ENCODE measurements around the gene LAMA2. TPM values are rescaled to one million over a fixed set of nuclear protein-coding genes. Genes with fewer than 3 reads are reported as not detected.

Gene LAMA2
- total RNA-seq, 1 experiment from 2014 or later: 8.2 TPM

- Histone ChIP-seq H3K79me2 (ENCODE audit: insufficient read depth, low read length) (no peaks in the 10 kb centered on the region), H3K4me2 (ENCODE audit: low read length) (no peak overlapping the region), H3K9me3 (ENCODE audit: control insufficient read depth in 1 of 2, insufficient read depth in 1 of 2, low read depth in 1 of 2, low read length in 2 of 2) (no peaks in the 10 kb centered on the region), H3K27me3 (ENCODE audit: insufficient read depth, low read length) (no peaks in the 10 kb centered on the region), H3K9ac (ENCODE audit: low read length) (no peak overlapping the region), H4K20me1 (ENCODE audit: insufficient read depth) (no peaks in the 10 kb centered on the region), H3K36me3 (ENCODE audit: control insufficient read depth in 1 of 2, insufficient read depth in 2 of 2, low read length in 2 of 2) (no peaks in the 10 kb centered on the region), H3K27ac (ENCODE audit: low read depth, low read length) (no peak overlapping the region), H3K4me1 (ENCODE audit: control insufficient read depth in 1 of 2, insufficient read depth in 2 of 2, low read length in 2 of 2) (no peaks in the 10 kb centered on the region), H2AFZ (ENCODE audit: low read depth, low read length, poor library complexity, severe bottlenecking) (no peak overlapping the region), H3K9me2 (ENCODE audit: insufficient read depth) (no peaks in the 10 kb centered on the region), H3K4me3 (replicated peaks in 1 of 2; ENCODE audit: low read depth in 1 of 2, low read length in 2 of 2) (no peak overlapping the region)
- TF ChIP-seq SIN3A (IDR thresholded peaks at IDR 0.05; ENCODE audit: low read depth) (no peak), POLR2AphosphoS5 (IDR thresholded peaks at IDR 0.05; ENCODE audit: low read depth, low read length) (no peak), FOSL1 (IDR thresholded peaks at IDR 0.05; ENCODE audit: low read depth) (no peak), SP1 (IDR thresholded peaks at IDR 0.05; ENCODE audit: low read depth) (no peak), POLR2A (IDR thresholded peaks at IDR 0.05; ENCODE audit: borderline replicate concordance, extremely low read depth, insufficient read depth, insufficient read length) (no peak), EZH2 (IDR thresholded peaks at IDR 0.05) (no peak), MAX (IDR thresholded peaks at IDR 0.05) (no peak), ZNF274 (IDR thresholded peaks at IDR 0.05; ENCODE audit: low read depth, low read length) (no peak), EGR1 (IDR thresholded peaks at IDR 0.05; ENCODE audit: low read depth) (no peak), JUND (IDR thresholded peaks at IDR 0.05) (no peak), CBX3 (IDR thresholded peaks at IDR 0.05; ENCODE audit: low read depth) (no peak)
- TF ChIP-seq, protein P1, sequence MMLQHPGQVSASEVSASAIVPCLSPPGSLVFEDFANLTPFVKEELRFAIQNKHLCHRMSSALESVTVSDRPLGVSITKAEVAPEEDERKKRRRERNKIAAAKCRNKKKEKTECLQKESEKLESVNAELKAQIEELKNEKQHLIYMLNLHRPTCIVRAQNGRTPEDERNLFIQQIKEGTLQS (IDR thresholded peaks at IDR 0.05): no peak
- ATAC-seq (no peak), DNase-seq (ENCODE audit: low read depth, low spot score) (no peak)
- ChIA-PET POLR2A (no interaction called here), CTCF (no interaction called here), RAD21 (ENCODE audit: low non-redundant PET in 1 of 2, low total read pairs in 2 of 2, uncharacterized antibody in 2 of 2, unreplicated experiment in 2 of 2) (no interaction called here)
- no TSS peak for BruUV-seq (replicated peaks)
- intact Hi-C loops (cut with micrococcal nuclease): no loop called here
These were observed 228.4 kb downstream of the LAMA2 start for GRCh38 chr6:129111346-129111745.

- H3K4me3 ChIP-seq (replicated peaks in 1 of 2; ENCODE audit: low read depth in 1 of 2, low read length in 2 of 2): no peak overlapping the region
- DNase-seq (ENCODE audit: low read depth, low spot score): no peak
- no peaks in the 10 kb centered on the region for H3K9me3 ChIP-seq (ENCODE audit: control insufficient read depth in 1 of 2, insufficient read depth in 1 of 2, low read depth in 1 of 2, low read length in 2 of 2)
- POLR2A ChIA-PET: no interaction called here
- H3K79me2 ChIP-seq (ENCODE audit: insufficient read depth, low read length): no peaks in the 10 kb centered on the region
- intact Hi-C loops (cut with micrococcal nuclease): no loop called here
- RAD21 ChIA-PET (ENCODE audit: low non-redundant PET in 1 of 2, low total read pairs in 2 of 2, uncharacterized antibody in 2 of 2, unreplicated experiment in 2 of 2): no interaction called here
- no TSS peak for BruUV-seq (replicated peaks)
- H3K4me2 ChIP-seq (ENCODE audit: low read length): no peak overlapping the region
- H3K4me1 ChIP-seq (ENCODE audit: control insufficient read depth in 1 of 2, insufficient read depth in 2 of 2, low read length in 2 of 2): no peaks in the 10 kb centered on the region
- no peak overlapping the region for H3K27ac ChIP-seq (ENCODE audit: low read depth, low read length)
- no peak overlapping the region for H2AFZ ChIP-seq (ENCODE audit: low read depth, low read length, poor library complexity, severe bottlenecking)
- H3K36me3 ChIP-seq (ENCODE audit: control insufficient read depth in 1 of 2, insufficient read depth in 2 of 2, low read length in 2 of 2): no peaks in the 10 kb centered on the region
- TF ChIP-seq EGR1 (IDR thresholded peaks at IDR 0.05; ENCODE audit: low read depth) (no peak), YY1 (IDR thresholded peaks at IDR 0.05; ENCODE audit: extremely low read depth, insufficient replicate concordance, low read depth, low read length) (no peak), SRF (IDR thresholded peaks at IDR 0.05; ENCODE audit: low read depth) (no peak), ELF1 (IDR thresholded peaks at IDR 0.05; ENCODE audit: borderline replicate concordance, low read depth) (no peak), POLR2AphosphoS5 (IDR thresholded peaks at IDR 0.05; ENCODE audit: low read depth, low read length) (no peak)
- TF ChIP-seq, protein P1 (IDR thresholded peaks at IDR 0.05): no peak
- no peaks in the 10 kb centered on the region for H3K27me3 ChIP-seq (ENCODE audit: insufficient read depth, low read length)
- ATAC-seq: no peak
- H3K9ac ChIP-seq (ENCODE audit: low read length): no peak overlapping the region
- H4K20me1 ChIP-seq (ENCODE audit: insufficient read depth): no peaks in the 10 kb centered on the region
- CTCF ChIA-PET: no interaction called here
- H3K9me2 ChIP-seq (ENCODE audit: insufficient read depth): no peaks in the 10 kb centered on the region
These were observed 228.9 kb downstream of the LAMA2 start for GRCh38 chr6:129111853-129112252.
